ENCODE results near the gene S100P. TPM values are rescaled to one million over a fixed set of nuclear protein-coding genes. Genes with fewer than 3 reads are reported as not detected.
A peak's percentile ranks its signal among the peaks of the same experiment; 100 is the strongest.

The S100P gene
- total RNA-seq (2012; rRNA removed) (not detected in 2 replicates), polyA plus RNA-seq (2012; rRNA removed) (not detected in 2 replicates), Bru-seq, nascent RNA (not detected), BruChase-seq, experiment 1, labeled RNA remaining after a 6-hour chase (percentile 12 among the genes with signal in this experiment), BruChase-seq, experiment 2, labeled RNA remaining after a 2-hour chase (percentile 18 among the genes with signal in this experiment)
- polyA plus RNA-seq (2012; cell fraction: cytosol; rRNA removed): not detected in 2 replicates
- polyA plus RNA-seq (2012; cell fraction: nucleus; rRNA removed; ENCODE audit: low replicate concordance): 0.06 TPM in 1 of 2 replicates, not detected in the other
- long read RNA-seq: 0 reads

DNA sequence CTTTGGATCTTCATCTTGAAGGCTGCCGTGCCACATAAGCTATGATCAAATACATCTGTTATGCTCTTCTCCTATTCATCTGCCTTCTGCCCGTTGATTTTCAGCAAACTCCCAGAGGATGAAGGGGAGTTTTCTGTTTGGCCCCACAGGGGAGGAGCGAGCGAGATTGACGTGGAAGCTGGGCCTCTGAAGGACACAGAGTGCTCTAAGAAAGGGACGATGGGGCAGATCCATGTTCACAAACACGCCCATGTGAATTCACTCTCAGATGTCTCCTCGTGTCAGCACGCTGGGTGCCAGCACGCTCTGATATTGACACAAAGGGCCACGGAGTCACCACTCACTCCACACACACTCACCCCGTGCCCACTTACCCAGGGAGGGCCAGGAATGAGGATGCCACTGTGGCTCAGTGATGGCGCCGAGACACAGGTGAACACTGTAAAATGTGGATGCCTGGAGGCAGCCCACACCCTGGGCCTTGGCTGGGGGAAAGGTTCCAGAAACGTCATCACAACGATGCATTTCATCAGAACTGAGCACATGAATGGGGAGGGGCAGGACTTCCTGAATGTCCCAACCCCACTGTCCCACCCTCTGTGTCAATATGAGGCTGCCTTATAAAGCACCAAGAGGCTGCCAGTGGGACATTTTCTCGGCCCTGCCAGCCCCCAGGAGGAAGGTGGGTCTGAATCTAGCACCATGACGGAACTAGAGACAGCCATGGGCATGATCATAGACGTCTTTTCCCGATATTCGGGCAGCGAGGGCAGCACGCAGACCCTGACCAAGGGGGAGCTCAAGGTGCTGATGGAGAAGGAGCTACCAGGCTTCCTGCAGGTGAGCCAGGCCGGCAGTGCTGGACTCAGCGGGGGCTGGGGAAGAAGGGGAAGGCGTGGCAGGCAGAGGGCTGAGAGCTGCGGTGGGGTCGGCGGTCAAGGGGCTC lies at the start of gene S100P:
S100P (plus strand) TSS at position 648 of the 946 bp plus-strand sequence; CDS start at position 703, 55 bp downstream.
- peak within 1 kb of the TSS; percentile 22 for H3K4ac ChIP-seq (ENCODE audit: low read depth, low read length)
- no peak within 1 kb of the TSS for H2AFZ ChIP-seq (replicated peaks; ENCODE audit: low read length, poor library complexity)
- peaks cover 0 to 16% of the 10 kb centered on the region in 2 experiments; a peak in 2 of 4 replicates for H3K79me1 ChIP-seq (ENCODE audit: low read depth in 1 of 2, low read length in 2 of 2)
- ChIA-PET CTCF (interaction anchor here (1.1 kb wide), 1 partner anchor 12 kb away, joined by 3 read pairs; no protein-coding TSS in a partner anchor), POLR2A (ENCODE audit: unreplicated experiment) (no interaction called here)
- H3K23ac ChIP-seq (ENCODE audit: low read depth, low read length): no peak within 1 kb of the TSS
- intact Hi-C loops (cut with micrococcal nuclease) (loop anchor here (2.0 kb wide), 1 partner anchor 15 kb away; the partner anchor contains the start of gene MRFAP1L1), dilution Hi-C loops (cut with HindIII; ENCODE audit: low sequenced_read_pairs, unreplicated experiment) (no loop called here), in situ Hi-C loops (cut with MboI; ENCODE audit: low sequenced_read_pairs) (no loop called here)
- H3K27ac ChIP-seq (ENCODE audit: insufficient read depth, low read length): peak within 1 kb of the TSS; percentile 39; the same call in 1 of the 2 replicates
- no peak within 1 kb of the TSS for H2BK5ac ChIP-seq (ENCODE audit: low read depth, low read length, poor library complexity, severe bottlenecking)
- H4K20me1 ChIP-seq (ENCODE audit: insufficient read depth, low read length): no peaks in the 10 kb centered on the region; the same call in 1 of the 2 replicates
- peak within 1 kb of the TSS; percentile 53 for H2AK9ac ChIP-seq (replicated peaks; ENCODE audit: low read depth, low read length, poor library complexity)
- H3K9me1 ChIP-seq (ENCODE audit: insufficient read depth, low read length): peaks cover 12% of the 10 kb centered on the region; the same call in 1 of the 2 replicates
- no peak within 1 kb of the TSS for H2BK120ac ChIP-seq (ENCODE audit: low read depth, low read length)
- no peak within 1 kb of the TSS for H2BK15ac ChIP-seq (ENCODE audit: low read depth, low read length)
- H3K14ac ChIP-seq (replicated peaks; ENCODE audit: low read depth, low read length): 0 out of 2 replicates have a peak within 1 kb of the TSS, but pooled peaks have one; percentile 25
- H3K56ac ChIP-seq (ENCODE audit: extremely low read depth, insufficient read depth, low read length): no peak within 1 kb of the TSS
- no peaks in the 10 kb centered on the region for H3K9me3 ChIP-seq (ENCODE audit: control insufficient read depth, insufficient read depth, low read length)
- H3K4me3 ChIP-seq (ENCODE audit: insufficient read depth, low read depth, low read length): no peak within 1 kb of the TSS
- no peaks in the 10 kb centered on the region for H3K36me3 ChIP-seq (ENCODE audit: control insufficient read depth, insufficient read depth, low read length)
- 0 out of 4 replicates have a peak within 1 kb of the TSS, but pooled peaks of 1 of the 2 experiments have one; percentile 0 for H4K8ac ChIP-seq (ENCODE audit: low read depth in 2 of 2, low read length in 2 of 2)
- peak within 1 kb of the TSS; percentile 35; the same call in 1 of the 2 replicates for H3K18ac ChIP-seq (ENCODE audit: low read depth, low read length)
- DNase-seq (no peak), ATAC-seq (ENCODE audit: low read depth) (no peak)
- H3K27me3 ChIP-seq (ENCODE audit: control insufficient read depth, insufficient read depth, low read length): no peaks in the 10 kb centered on the region
- H4K91ac ChIP-seq (ENCODE audit: insufficient read depth, low read depth, low read length): no peak within 1 kb of the TSS; the same call in 1 of the 2 replicates
- H2AK5ac ChIP-seq (ENCODE audit: low read depth, low read length): peak within 1 kb of the TSS; percentile 15; the same call in 1 of the 2 replicates
- no peak within 1 kb of the TSS; the same call in 1 of the 2 replicates for H3K4me2 ChIP-seq (ENCODE audit: low read depth, low read length)
- peaks cover 31% of the 10 kb centered on the region for H3K4me1 ChIP-seq (ENCODE audit: control insufficient read depth, insufficient read depth, low read length)
- BruUV-seq (replicated peaks): no TSS peak
- TF ChIP-seq RFX5 (IDR thresholded peaks at IDR 0.05; ENCODE audit: low read depth, low read length) (no peak), CEBPB (IDR thresholded peaks at IDR 0.05; ENCODE audit: low read depth, low read length) (no peak), RAD21 (IDR thresholded peaks at IDR 0.05; ENCODE audit: low read length) (no peak), POLR2A (IDR thresholded peaks at IDR 0.05; ENCODE audit: low read depth, low read length) (no peak), BHLHE40 (IDR thresholded peaks at IDR 0.05; ENCODE audit: low read depth, low read length) (no peak), CHD1 (IDR thresholded peaks at IDR 0.05; ENCODE audit: low read depth, low read length) (no peak), MXI1 (IDR thresholded peaks at IDR 0.05; ENCODE audit: borderline replicate concordance, low read depth, low read length) (no peak), FOS (IDR thresholded peaks at IDR 0.05; ENCODE audit: low read depth, low read length) (no peak), MAFK (IDR thresholded peaks at IDR 0.05; ENCODE audit: low read depth, low read length) (no peak)
- WGBS, 2 experiments (ENCODE audit: extremely low coverage in 2 of 2, insufficient read length in 1 of 2): 90% methylated on average over 11 of the region's 29 CpGs; no CpG with 5 or more reads in 1 of the 2 experiments
- H2BK20ac ChIP-seq (ENCODE audit: low read depth, low read length): peak within 1 kb of the TSS; percentile 41
- H3K9ac ChIP-seq (ENCODE audit: low read depth, low read length): no peak within 1 kb of the TSS
- peak within 1 kb of the TSS; percentile 23; the same call in 1 of the 2 replicates for H4K5ac ChIP-seq (ENCODE audit: low read depth, low read length)
